ENCODE measurements around the gene XRCC3.
"Not testable (repeated sequence)": the region's sequence is repeated elsewhere in the genome, so short reads cannot be mapped to it uniquely, and the experiment has no call there.

Gene XRCC3

DNA sequence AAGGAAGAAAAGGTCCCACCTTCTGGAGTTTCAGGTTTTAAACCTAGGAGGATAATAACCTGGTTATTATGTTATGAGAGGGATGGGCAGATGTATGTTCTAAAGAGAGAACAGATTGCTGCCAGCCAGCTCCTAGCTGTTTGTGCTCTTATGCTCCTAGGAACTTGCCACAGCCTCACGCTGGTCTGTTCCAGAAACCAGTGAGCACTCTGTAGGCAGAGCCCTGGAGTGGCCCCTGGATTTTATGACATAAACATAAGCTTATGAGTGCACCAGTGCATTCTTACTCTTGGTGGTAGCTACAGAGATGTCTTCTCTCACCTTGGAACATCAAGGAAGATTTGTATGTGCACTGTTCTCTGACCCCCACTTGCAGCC lies 58.5 kb downstream of the XRCC3 start:
- DNase-seq: no peak

DNA sequence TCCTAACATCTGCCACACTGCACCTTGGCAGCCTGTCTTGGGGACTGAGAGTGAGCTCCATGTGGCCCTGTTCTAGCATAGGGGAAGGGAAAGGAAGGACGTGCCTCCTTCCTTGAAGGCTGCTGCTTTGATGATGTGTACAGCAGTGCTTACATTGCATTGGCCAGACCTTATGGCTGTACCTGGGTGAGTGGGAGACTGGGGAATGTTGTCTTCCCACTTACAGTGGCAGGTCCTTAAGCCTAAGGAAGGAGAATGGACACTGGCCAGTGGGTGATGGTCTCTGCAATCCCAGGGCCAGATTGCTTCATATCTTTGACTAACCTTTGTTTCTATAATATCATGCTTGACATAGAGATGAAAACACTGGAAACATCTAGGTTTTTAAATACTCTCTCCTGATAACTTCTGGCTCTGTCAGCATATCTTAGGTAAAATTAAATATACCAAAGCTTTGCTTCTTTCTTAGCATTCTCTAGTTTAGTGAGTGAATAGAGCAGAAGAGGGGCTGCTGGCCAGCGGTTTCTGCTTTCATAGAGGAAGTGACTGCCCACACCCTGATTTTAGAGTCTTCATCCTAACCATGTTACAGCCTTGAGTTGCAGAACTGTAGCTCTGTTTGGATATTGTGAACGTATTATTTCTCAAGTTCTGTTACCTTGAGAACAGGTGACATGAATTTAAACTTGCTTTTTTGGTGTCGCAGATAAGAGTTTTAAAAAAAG lies 59.1 kb downstream of the XRCC3 start:
- no peak for DNase-seq

DNA sequence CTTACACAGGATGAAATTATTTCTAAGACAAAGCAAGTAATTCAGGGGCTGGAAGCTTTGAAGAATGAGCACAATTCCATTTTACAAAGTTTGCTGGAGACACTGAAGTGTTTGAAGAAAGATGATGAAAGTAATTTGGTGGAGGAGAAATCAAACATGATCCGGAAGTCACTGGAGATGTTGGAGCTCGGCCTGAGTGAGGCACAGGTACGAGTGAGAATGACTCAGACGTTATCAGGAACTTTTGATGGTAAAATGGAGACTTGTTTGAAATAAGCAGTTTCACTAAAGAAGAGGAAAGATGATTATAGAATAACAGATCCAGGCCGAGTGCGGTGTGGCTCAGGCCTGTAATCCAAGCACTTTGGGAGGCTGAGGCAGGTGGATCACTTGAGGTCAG lies 60.6 kb downstream of the XRCC3 start:
- no peak for DNase-seq

DNA sequence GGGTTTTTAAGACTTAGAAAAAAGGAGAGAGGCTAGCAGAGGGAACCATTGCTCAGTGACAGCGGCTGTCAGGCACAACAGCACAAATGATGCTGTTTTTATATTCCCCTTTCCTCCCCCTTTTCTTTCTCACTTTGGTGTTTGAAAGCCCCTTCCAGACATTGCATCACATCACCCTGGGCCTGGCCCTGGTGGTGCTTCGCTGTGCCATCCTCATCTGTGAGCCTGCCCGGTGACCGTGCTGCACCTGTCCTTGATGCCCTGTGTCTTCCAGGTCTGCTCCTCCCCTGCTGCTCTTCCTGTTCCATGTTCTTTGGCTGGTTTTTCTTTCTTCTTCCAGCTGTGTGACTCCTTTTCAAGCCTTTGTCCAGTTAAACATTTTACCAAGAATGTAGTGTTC lies 61.4 kb downstream of the XRCC3 start:
- no peak for DNase-seq

DNA sequence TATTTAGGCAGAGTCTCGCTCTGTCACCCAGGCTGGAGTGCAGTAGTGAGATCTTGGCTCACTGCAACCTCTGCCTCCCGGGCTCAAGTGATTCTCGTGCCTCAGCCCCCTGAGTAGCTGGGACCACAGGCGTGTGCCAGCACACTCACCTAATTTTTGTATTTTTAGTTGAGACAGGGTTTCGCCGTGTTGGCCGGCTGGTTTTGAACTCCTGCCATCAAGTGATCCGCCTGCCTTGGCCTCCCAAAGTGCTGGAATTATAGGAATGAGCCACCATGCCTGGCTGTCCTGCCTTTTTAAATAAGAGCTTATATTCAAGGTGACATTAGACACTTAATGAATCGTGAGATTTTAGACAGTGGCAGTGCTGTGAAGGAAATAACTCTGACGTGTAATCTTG lies 61.9 kb downstream of the XRCC3 start:
- not testable (repeated sequence) for DNase-seq

DNA sequence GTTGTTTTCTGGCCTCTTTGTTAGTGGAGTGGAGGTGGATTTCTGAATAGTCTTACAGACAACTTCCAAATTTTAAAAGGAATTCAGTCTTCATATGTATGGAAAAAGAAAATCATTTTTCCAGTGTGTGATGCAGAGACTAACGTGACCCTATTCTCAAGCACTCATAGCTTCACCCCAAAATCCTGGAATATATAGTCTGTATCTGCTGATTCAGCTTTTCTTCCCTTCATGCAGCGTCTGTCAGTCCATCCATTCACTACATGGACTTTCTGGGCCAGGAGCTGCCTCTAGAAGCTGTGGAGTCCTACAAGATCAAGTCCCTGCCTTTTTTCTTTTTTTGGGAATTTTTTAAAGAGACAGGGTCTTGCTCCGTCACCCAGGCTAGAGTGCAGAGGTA lies 62.4 kb downstream of the XRCC3 start:
- no peak for DNase-seq

DNA sequence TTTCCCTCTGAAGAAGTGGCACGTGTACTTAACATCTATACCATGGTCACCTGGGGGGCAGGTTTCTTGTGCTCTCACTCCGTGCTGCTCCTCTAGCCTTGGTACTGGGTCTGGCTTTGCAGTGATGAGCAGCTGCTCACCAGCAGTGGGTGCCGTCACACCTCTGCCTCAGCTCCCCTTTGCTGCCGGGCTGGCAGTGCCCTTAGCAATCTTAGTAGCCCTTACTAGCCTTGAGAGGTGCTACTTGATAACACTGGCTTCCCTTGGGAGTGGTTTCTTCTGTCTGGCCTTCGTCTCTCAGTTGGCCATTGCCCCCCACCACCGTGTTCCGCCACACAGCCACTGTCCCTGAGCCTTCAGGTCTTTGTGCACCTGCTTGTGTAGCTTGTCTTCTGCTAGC lies 63.7 kb downstream of the XRCC3 start:
- no peak for DNase-seq

DNA sequence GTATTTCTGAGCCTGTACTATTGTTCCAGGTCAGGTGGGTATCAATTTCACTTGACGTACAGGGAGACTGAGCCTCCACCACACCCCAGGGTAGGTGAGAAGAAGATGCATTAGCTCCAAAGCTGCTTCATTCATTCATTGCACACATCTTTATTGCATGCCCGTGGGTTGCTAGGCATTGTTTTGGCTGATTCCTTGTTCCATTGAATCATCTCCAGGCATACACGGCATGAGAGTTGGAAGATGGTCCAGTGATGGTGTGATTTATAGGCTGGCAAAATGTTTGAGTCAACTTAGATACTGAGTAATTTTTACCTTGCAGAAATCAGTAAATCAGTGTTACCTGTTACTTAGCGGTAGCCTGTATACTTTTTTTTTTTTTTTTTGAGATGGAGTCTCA lies 65.0 kb downstream of the XRCC3 start:
- no peak for DNase-seq

DNA sequence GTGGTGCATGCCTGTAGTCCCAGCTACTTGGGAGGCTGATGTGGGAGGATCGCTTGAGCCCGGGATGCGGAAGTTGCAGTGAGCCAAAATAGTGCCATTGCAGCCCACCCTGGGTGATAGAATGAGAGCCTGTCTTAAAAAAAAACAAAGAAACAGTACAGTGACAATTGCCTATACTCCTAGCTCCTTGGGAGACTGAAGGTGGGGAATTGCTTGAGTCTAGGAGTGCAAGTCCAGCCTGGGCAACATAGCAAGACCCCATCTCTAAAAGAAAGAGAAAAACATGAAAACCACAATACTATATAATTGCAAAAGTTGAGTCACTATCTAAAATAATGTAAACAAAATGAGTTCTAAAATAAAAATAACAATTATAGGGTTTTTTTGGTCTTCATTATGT lies 66.2 kb downstream of the XRCC3 start:
- DNase-seq: no peak
